ENCODE results near the gene NUDT13.
"Not testable (repeated sequence)": the region's sequence is repeated elsewhere in the genome, so short reads cannot be mapped to it uniquely, and the experiment has no call there.

Gene NUDT13

GRCh38 chr10:73099141-73099540 lies 11.1 kb upstream of the NUDT13 start:
- DNase-seq (ENCODE audit: low read depth, low spot score) = no peak

GRCh38 chr10:73106301-73106700 lies 4.0 kb upstream of the NUDT13 start:
- no peak for DNase-seq (ENCODE audit: low read depth, low spot score)

- DNase-seq (ENCODE audit: low read depth, low spot score) = not testable (repeated sequence)
These were observed 1.0 kb upstream of the NUDT13 start for GRCh38 chr10:73109248-73109652.

- DNase-seq (ENCODE audit: low read depth, low spot score) = not testable (repeated sequence)
These were observed 1.8 kb downstream of the NUDT13 start for GRCh38 chr10:73112032-73112431.

GRCh38 chr10:73113551-73113950 lies 3.3 kb downstream of the NUDT13 start:
- no peak for DNase-seq (ENCODE audit: low read depth, low spot score)

GRCh38 chr10:73116017-73116416 lies 5.8 kb downstream of the NUDT13 start:
- no peak for DNase-seq (ENCODE audit: low read depth, low spot score)

DNA sequence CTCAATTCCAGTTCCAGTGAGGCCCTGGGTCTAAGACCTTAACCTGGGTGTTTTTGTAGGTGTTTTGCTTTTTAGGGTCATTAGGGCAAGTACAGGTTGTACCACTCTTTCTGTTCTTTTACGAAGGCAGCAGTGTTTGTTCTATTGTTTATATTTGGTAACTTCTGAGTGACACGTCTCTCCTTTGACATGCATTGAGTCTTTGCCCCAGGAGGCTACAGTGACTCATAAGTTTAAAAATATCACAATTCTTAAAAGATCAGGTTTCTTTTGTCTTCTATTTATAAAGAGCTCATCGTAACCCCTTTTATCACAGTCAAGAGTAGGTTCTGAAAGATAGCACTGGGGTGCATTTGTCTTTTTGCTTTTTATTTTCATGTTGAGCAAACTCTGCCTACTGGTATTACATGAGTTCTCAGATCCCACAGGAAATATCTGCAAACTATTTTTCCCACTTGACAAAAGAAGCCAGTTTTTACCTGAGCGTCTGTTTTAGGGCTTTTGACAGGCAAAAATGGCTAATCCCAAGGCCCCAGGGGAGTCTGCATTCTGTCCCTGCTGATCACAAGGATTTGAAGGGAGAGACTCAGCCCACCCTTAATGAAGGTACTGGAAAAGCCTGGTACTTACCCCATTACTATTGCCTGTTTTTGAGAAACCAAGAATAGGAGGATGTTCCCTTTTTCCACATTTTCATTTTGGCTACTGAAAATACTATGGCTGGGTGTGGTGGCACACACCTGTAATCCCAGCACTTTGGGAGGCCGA lies 7.9 kb downstream of the NUDT13 start:
- no peak for DNase-seq (ENCODE audit: low read depth, low spot score)

DNA sequence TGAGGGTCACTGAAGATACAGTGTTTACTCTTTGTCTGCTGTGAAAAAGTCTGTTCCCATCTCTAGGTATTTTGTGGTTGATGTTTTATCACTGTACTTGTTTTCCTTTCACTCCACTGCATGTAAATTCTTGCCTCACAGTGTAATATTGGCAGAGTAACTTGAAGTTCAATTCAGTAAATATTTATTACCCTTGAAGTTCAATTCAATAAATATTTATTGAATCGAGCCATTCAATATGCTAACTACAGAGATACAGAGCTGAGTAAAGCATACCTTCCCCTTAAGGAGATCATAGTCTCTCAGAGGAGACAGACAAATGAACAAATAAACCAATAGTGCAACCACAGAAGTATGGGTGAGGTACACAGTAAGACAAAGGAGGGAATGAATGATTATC lies 9.2 kb downstream of the NUDT13 start:
- no peak for DNase-seq (ENCODE audit: low read depth, low spot score)

DNA sequence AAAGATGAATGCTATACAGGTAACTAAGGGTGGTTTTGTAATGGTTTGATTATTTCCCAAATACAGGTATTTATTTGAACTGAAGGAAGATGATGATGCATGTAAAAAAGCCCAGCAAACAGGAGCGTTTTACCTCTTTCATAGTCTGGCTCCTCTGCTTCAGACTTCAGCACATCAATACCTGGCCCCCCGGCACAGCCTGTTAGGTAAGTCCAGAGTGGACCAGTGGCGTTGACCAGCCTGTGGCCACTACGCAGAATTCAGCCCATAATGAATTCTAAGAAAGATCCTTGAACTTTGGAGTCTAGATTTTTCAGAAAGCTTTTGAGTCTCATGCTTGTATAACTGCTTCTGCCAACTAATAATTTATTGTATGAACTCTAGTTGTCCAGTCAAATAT lies 9.7 kb downstream of the NUDT13 start:
- no peak for DNase-seq (ENCODE audit: low read depth, low spot score)

- no peak for DNase-seq (ENCODE audit: low read depth, low spot score)
These were observed 16.1 kb downstream of the NUDT13 start for GRCh38 chr10:73126343-73126742.

GRCh38 chr10:73131301-73131700 lies 21.0 kb downstream of the NUDT13 start:
- no peak for DNase-seq (ENCODE audit: low read depth, low spot score)

GRCh38 chr10:73131913-73132686 lies 21.8 kb downstream of the NUDT13 start:
- DNase-seq (ENCODE audit: low read depth, low spot score) = no peak

DNA sequence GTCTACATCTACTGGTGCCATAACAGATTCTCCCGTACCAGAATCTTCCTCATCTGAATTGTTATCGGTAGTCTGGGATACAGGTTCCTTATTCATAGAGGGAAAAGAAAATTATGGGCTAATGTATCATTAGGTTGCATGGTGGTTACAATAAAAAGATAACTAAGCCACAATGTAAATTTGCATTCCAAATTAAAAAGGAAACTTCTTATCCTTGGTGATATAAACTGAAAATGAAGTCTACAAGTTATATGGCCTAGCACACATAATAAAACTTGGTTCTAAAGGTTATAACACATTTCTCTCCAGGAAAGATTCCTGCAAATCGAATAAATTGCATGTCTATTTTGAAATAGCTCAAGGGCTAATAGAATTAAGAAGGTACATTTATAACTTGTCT lies 24.5 kb downstream of the NUDT13 start:
- DNase-seq (ENCODE audit: low read depth, low spot score) = no peak

GRCh38 chr10:73136627-73137026 lies 26.4 kb downstream of the NUDT13 start:
- no peak for DNase-seq (ENCODE audit: low read depth, low spot score)

- DNase-seq (ENCODE audit: low read depth, low spot score) = no peak
These were observed 29.0 kb downstream of the NUDT13 start for GRCh38 chr10:73139251-73139650.

DNA sequence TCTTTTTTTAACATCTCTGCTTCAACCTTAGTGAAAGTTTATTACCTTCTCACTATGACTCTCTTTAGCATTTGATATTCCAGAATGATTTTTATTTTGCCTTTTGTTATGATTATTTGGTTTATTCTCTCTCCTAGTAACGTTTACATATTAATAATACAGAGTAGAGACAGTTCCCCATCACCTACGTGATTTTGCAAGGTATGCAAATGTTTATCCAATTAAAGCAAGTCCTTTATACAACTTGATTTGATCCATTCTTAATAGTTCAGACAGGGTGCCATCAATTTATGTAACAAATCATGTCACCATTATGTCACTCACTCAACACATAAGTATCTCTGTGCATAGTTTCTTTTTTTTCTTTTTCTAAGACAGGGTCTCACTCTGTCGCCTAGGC lies 31.3 kb downstream of the NUDT13 start:
- no peak for DNase-seq (ENCODE audit: low read depth, low spot score)

DNA sequence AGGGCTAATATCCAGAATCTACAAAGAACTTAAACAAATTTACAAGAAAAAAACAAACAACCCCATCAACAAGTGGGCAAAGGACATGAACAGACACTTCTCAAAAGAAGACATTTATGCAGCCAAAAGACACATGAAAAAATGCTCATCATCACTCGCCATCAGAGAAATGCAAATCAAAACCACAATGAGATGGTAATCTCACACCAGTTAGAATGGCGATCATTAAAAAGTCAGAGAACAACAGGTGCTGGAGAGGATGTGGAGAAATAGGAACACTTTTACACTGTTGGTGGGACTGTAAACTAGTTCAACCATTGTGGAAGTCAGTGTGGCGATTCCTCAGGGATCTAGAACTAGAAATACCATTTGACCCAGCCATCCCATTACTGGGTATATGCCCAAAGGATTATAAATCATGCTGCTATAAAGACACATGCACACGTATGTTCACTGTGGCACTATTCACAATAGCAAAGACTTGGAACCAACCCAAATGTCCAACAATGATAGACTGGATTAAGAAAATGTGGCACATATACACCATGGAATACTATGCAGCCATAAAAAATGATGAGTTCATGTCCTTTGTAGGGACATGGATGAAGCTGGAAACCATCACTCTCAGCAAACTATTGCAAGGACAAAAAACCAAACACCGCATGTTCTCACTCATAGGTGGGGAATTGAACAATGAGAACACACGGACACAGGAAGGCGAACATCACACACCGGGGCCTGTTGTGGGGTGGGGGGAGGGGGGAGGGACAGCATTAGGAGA lies 40.6 kb downstream of the NUDT13 start:
- not testable (repeated sequence) for DNase-seq (ENCODE audit: low read depth, low spot score)

DNA sequence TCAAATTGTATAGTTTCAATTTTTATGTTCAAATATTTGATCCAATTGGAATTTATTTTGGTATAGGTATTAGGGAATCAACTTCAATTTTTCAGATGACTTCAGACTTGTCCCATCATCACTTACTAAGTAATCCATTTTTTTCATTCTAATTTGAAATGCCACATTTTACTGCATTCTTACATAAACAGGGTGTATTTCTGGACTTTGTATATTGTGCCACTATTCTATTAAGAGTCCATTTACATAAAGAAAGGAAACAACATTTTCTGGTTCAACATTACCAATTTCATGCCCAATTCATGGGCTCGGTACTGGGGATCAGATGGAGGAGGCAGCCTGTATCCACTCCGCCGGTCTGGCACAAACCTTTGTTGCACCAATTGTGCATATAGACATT lies 41.8 kb downstream of the NUDT13 start:
- no peak for DNase-seq (ENCODE audit: low read depth, low spot score)

GRCh38 chr10:73156054-73156453 lies 45.8 kb downstream of the NUDT13 start:
- DNase-seq (ENCODE audit: low read depth, low spot score) = no peak

DNA sequence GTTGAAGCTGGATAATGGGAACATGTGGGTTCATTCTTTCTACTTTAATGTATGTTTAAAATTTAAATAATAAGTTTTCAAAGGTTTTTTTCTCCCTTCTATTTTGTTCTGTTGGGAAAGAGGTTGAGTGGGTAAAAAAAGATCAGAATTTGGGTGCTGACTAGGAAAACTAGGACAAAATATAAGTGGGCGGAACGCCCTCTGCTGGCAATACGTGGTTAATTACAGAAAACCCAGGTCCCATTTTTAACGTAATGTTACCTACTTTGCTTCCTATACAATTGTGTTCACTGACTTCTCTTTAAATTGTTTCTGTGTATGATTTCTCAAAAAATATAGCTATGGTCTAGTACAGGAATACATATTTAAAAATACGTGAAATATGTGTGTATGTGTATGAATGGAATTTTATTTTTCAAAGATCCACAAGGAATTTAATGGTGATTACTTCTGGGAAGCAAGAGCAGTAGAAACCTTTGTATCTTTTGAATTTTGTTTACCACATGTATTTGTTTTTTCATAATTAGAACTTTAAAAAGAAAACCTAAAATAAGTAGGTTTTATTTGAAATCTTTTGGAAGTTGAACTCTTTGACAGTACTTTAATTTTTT lies 48.9 kb downstream of the NUDT13 start:
- peak; percentile 21 for DNase-seq (ENCODE audit: low read depth, low spot score)

- DNase-seq (ENCODE audit: low read depth, low spot score) = no peak
These were observed 50.8 kb downstream of the NUDT13 start for GRCh38 chr10:73161079-73161478.

- DNase-seq (ENCODE audit: low read depth, low spot score) = no peak
These were observed 51.4 kb downstream of the NUDT13 start for GRCh38 chr10:73161662-73162061.
